ENCODE data around the gene MRPL21.
"Not testable (repeated sequence)": the region's sequence is repeated elsewhere in the genome, so short reads cannot be mapped to it uniquely, and the experiment has no call there.

The MRPL21 gene

GRCh38 chr11:68884827-68885226 lies 18.8 kb downstream of the MRPL21 start:
- H3K27me3 ChIP-seq (replicated peaks in 2 of 5; ENCODE audit: control insufficient read depth in 4 of 5, insufficient read depth in 5 of 5, low read length in 4 of 5); H3K9me3 ChIP-seq (ENCODE audit: control extremely low read depth in 1 of 5, control insufficient read depth in 4 of 5, insufficient read depth in 2 of 5, low read depth in 1 of 5, low read length in 4 of 5); H3K4me1 ChIP-seq (ENCODE audit: control extremely low read depth in 1 of 4, control insufficient read depth in 4 of 4, insufficient read depth in 4 of 4, low read length in 3 of 4); H3K4me3 ChIP-seq (ENCODE audit: control insufficient read depth in 1 of 7, extremely low read depth in 1 of 7, insufficient read depth in 4 of 7, low read depth in 2 of 7, low read length in 6 of 7); CTCF ChIA-PET; POLR2A ChIA-PET; DNase-seq; H3K36me3 ChIP-seq (ENCODE audit: control insufficient read depth in 4 of 4, insufficient read depth in 4 of 4, low read length in 3 of 4); H3K27ac ChIP-seq (ENCODE audit: insufficient read depth in 1 of 2, low read depth in 1 of 2, low read length in 2 of 2, poor library complexity in 1 of 2, severe bottlenecking in 2 of 2): not testable (repeated sequence)
- 99% methylated on average over 12 of the region's 15 CpGs for WGBS (ENCODE audit: insufficient coverage)

GRCh38 chr11:68882391-68882790 lies 21.2 kb downstream of the MRPL21 start:
- Histone ChIP-seq H3K4me3 (ENCODE audit: control insufficient read depth in 1 of 7, extremely low read depth in 1 of 7, insufficient read depth in 4 of 7, low read depth in 2 of 7, low read length in 6 of 7) (no peak overlapping the region), H3K36me3 (ENCODE audit: control insufficient read depth in 4 of 4, insufficient read depth in 4 of 4, low read length in 3 of 4) (peaks cover 0 to 3% (median 0%) of the 10 kb centered on the region in 4 experiments), H3K27me3 (replicated peaks in 2 of 5; ENCODE audit: control insufficient read depth in 4 of 5, insufficient read depth in 5 of 5, low read length in 4 of 5) (no peaks in the 10 kb centered on the region), H3K27ac (ENCODE audit: insufficient read depth in 1 of 2, low read depth in 1 of 2, low read length in 2 of 2, poor library complexity in 1 of 2, severe bottlenecking in 2 of 2) (no peak overlapping the region), H3K9me3 (ENCODE audit: control extremely low read depth in 1 of 5, control insufficient read depth in 4 of 5, insufficient read depth in 2 of 5, low read depth in 1 of 5, low read length in 4 of 5) (no peaks in the 10 kb centered on the region), H3K4me1 (ENCODE audit: control extremely low read depth in 1 of 4, control insufficient read depth in 4 of 4, insufficient read depth in 4 of 4, low read length in 3 of 4) (no peaks in the 10 kb centered on the region)
- WGBS (ENCODE audit: insufficient coverage), result 85% methylated on average over 8 of the region's 13 CpGs
- CTCF ChIA-PET, result interaction anchor here (1.1 kb wide), 1 partner anchor 12 kb away, joined by 3 read pairs; no protein-coding TSS in a partner anchor
- no peak for DNase-seq
- POLR2A ChIA-PET, result no interaction called here

GRCh38 chr11:68881320-68881719 lies 22.3 kb downstream of the MRPL21 start:
- ChIA-PET CTCF (interaction anchor here (1.0 kb wide), 1 partner anchor 56 kb away, joined by 3 read pairs; no protein-coding TSS in a partner anchor), POLR2A (no interaction called here)
- Histone ChIP-seq H3K27me3 (replicated peaks in 2 of 5; ENCODE audit: control insufficient read depth in 4 of 5, insufficient read depth in 5 of 5, low read length in 4 of 5) (no peaks in the 10 kb centered on the region), H3K4me1 (ENCODE audit: control extremely low read depth in 1 of 4, control insufficient read depth in 4 of 4, insufficient read depth in 4 of 4, low read length in 3 of 4) (no peaks in the 10 kb centered on the region), H3K9me3 (ENCODE audit: control extremely low read depth in 1 of 5, control insufficient read depth in 4 of 5, insufficient read depth in 2 of 5, low read depth in 1 of 5, low read length in 4 of 5) (no peaks in the 10 kb centered on the region), H3K4me3 (ENCODE audit: control insufficient read depth in 1 of 7, extremely low read depth in 1 of 7, insufficient read depth in 4 of 7, low read depth in 2 of 7, low read length in 6 of 7) (no peak overlapping the region), H3K27ac (ENCODE audit: insufficient read depth in 1 of 2, low read depth in 1 of 2, low read length in 2 of 2, poor library complexity in 1 of 2, severe bottlenecking in 2 of 2) (no peak overlapping the region), H3K36me3 (ENCODE audit: control insufficient read depth in 4 of 4, insufficient read depth in 4 of 4, low read length in 3 of 4) (peaks cover 0 to 3% (median 0%) of the 10 kb centered on the region in 4 experiments)
- no peak for DNase-seq
- WGBS (ENCODE audit: insufficient coverage), result no CpG with 5 or more reads among the region's 2 CpGs

GRCh38 chr11:68880851-68881250 lies 22.8 kb downstream of the MRPL21 start:
- Histone ChIP-seq H3K9me3 (ENCODE audit: control extremely low read depth in 1 of 5, control insufficient read depth in 4 of 5, insufficient read depth in 2 of 5, low read depth in 1 of 5, low read length in 4 of 5) (no peaks in the 10 kb centered on the region), H3K4me1 (ENCODE audit: control extremely low read depth in 1 of 4, control insufficient read depth in 4 of 4, insufficient read depth in 4 of 4, low read length in 3 of 4) (no peaks in the 10 kb centered on the region), H3K36me3 (ENCODE audit: control insufficient read depth in 4 of 4, insufficient read depth in 4 of 4, low read length in 3 of 4) (peaks cover 0 to 3% (median 0%) of the 10 kb centered on the region in 4 experiments), H3K4me3 (ENCODE audit: control insufficient read depth in 1 of 7, extremely low read depth in 1 of 7, insufficient read depth in 4 of 7, low read depth in 2 of 7, low read length in 6 of 7) (no peak overlapping the region), H3K27ac (ENCODE audit: insufficient read depth in 1 of 2, low read depth in 1 of 2, low read length in 2 of 2, poor library complexity in 1 of 2, severe bottlenecking in 2 of 2) (no peak overlapping the region), H3K27me3 (replicated peaks in 2 of 5; ENCODE audit: control insufficient read depth in 4 of 5, insufficient read depth in 5 of 5, low read length in 4 of 5) (no peaks in the 10 kb centered on the region)
- ChIA-PET CTCF (interaction anchor here (0.9 to 1.0 kb wide), 2 partner anchors 33 to 56 kb away, joined by 3 to 5 read pairs; no protein-coding TSS in a partner anchor), POLR2A (no interaction called here)
- WGBS (ENCODE audit: insufficient coverage), result 95% methylated on average over 3 of the region's 5 CpGs
- no peak for DNase-seq

- DNase-seq, result no peak
- ChIA-PET POLR2A (no interaction called here), CTCF (interaction anchor here (2.3 to 2.6 kb wide), 2 partner anchors 13 to 34 kb away, joined by 6 to 8 read pairs; no protein-coding TSS in a partner anchor)
- Histone ChIP-seq H3K36me3 (ENCODE audit: control insufficient read depth in 4 of 4, insufficient read depth in 4 of 4, low read length in 3 of 4) (no peaks in the 10 kb centered on the region), H3K9me3 (ENCODE audit: control extremely low read depth in 1 of 5, control insufficient read depth in 4 of 5, insufficient read depth in 2 of 5, low read depth in 1 of 5, low read length in 4 of 5) (no peaks in the 10 kb centered on the region), H3K27me3 (replicated peaks in 2 of 5; ENCODE audit: control insufficient read depth in 4 of 5, insufficient read depth in 5 of 5, low read length in 4 of 5) (no peaks in the 10 kb centered on the region), H3K27ac (ENCODE audit: insufficient read depth in 1 of 2, low read depth in 1 of 2, low read length in 2 of 2, poor library complexity in 1 of 2, severe bottlenecking in 2 of 2) (no peak overlapping the region), H3K4me1 (ENCODE audit: control extremely low read depth in 1 of 4, control insufficient read depth in 4 of 4, insufficient read depth in 4 of 4, low read length in 3 of 4) (no peaks in the 10 kb centered on the region), H3K4me3 (ENCODE audit: control insufficient read depth in 1 of 7, extremely low read depth in 1 of 7, insufficient read depth in 4 of 7, low read depth in 2 of 7, low read length in 6 of 7) (no peak overlapping the region)
- 93% methylated on average over 5 of the region's 7 CpGs for WGBS (ENCODE audit: insufficient coverage)
These were observed 25.6 kb downstream of the MRPL21 start for GRCh38 chr11:68878022-68878421.

- Histone ChIP-seq H3K27ac (ENCODE audit: insufficient read depth in 1 of 2, low read depth in 1 of 2, low read length in 2 of 2, poor library complexity in 1 of 2, severe bottlenecking in 2 of 2) (no peak overlapping the region), H3K27me3 (replicated peaks in 2 of 5; ENCODE audit: control insufficient read depth in 4 of 5, insufficient read depth in 5 of 5, low read length in 4 of 5) (no peaks in the 10 kb centered on the region), H3K36me3 (ENCODE audit: control insufficient read depth in 4 of 4, insufficient read depth in 4 of 4, low read length in 3 of 4) (no peaks in the 10 kb centered on the region), H3K4me3 (ENCODE audit: control insufficient read depth in 1 of 7, extremely low read depth in 1 of 7, insufficient read depth in 4 of 7, low read depth in 2 of 7, low read length in 6 of 7) (no peak overlapping the region), H3K4me1 (ENCODE audit: control extremely low read depth in 1 of 4, control insufficient read depth in 4 of 4, insufficient read depth in 4 of 4, low read length in 3 of 4) (peaks cover 0 to 24% (median 16%) of the 10 kb centered on the region in 4 experiments), H3K9me3 (ENCODE audit: control extremely low read depth in 1 of 5, control insufficient read depth in 4 of 5, insufficient read depth in 2 of 5, low read depth in 1 of 5, low read length in 4 of 5) (no peaks in the 10 kb centered on the region)
- CTCF ChIA-PET, result interaction anchor here (1.5 kb wide), 1 partner anchor 47 kb away, joined by 5 read pairs; no protein-coding TSS in a partner anchor
- 94% methylated on average over 9 of the region's 12 CpGs for WGBS (ENCODE audit: insufficient coverage)
- POLR2A ChIA-PET, result no interaction called here
- no peak for DNase-seq
These were observed 31.2 kb downstream of the MRPL21 start for GRCh38 chr11:68872216-68873003.

GRCh38 chr11:68870470-68870869 lies 33.2 kb downstream of the MRPL21 start:
- no peaks in the 10 kb centered on the region for H3K27me3 ChIP-seq (replicated peaks in 2 of 5; ENCODE audit: control insufficient read depth in 4 of 5, insufficient read depth in 5 of 5, low read length in 4 of 5)
- DNase-seq, result peak in 2 of 3 donors; percentile 22 to 36
- 52% methylated on average over 7 of the region's 9 CpGs for WGBS (ENCODE audit: insufficient coverage)
- H3K9me3 ChIP-seq (ENCODE audit: control extremely low read depth in 1 of 5, control insufficient read depth in 4 of 5, insufficient read depth in 2 of 5, low read depth in 1 of 5, low read length in 4 of 5), result no peaks in the 10 kb centered on the region
- ChIA-PET POLR2A (no interaction called here), CTCF (interaction anchor here (1.2 to 3.8 kb wide), 4 partner anchors 12 to 72 kb away, joined by 3 to 21 read pairs (median 10); no protein-coding TSS in a partner anchor)
- H3K4me3 ChIP-seq (ENCODE audit: control insufficient read depth in 1 of 7, extremely low read depth in 1 of 7, insufficient read depth in 4 of 7, low read depth in 2 of 7, low read length in 6 of 7), result peak overlapping the region in 4 of 7 experiments; percentile 62 to 89 (median 76)
- H3K36me3 ChIP-seq (ENCODE audit: control insufficient read depth in 4 of 4, insufficient read depth in 4 of 4, low read length in 3 of 4), result no peaks in the 10 kb centered on the region
- peak overlapping the region in 1 of 2 experiments; percentile 29 for H3K27ac ChIP-seq (ENCODE audit: insufficient read depth in 1 of 2, low read depth in 1 of 2, low read length in 2 of 2, poor library complexity in 1 of 2, severe bottlenecking in 2 of 2)
- H3K4me1 ChIP-seq (ENCODE audit: control extremely low read depth in 1 of 4, control insufficient read depth in 4 of 4, insufficient read depth in 4 of 4, low read length in 3 of 4), result peaks cover 0 to 24% (median 16%) of the 10 kb centered on the region in 4 experiments
